Measurements from ENCODE around the gene ARGLU1.
"Not testable (repeated sequence)": the region's sequence is repeated elsewhere in the genome, so short reads cannot be mapped to it uniquely, and the experiment has no call there.

GRCh38 chr13:106600798-106601135 is 32.8 kb upstream of the ARGLU1 start:
- TF ChIP-seq CTCF (IDR thresholded peaks at IDR 0.05; ENCODE audit: poor library complexity); EZH2phosphoT487 (IDR thresholded peaks at IDR 0.05; ENCODE audit: low read depth, severe bottlenecking, unreplicated experiment): not testable (repeated sequence)

Data from hepatocyte (in vitro differentiated cells).